Measurements from ENCODE around the gene OR5M11. TPM values are rescaled to one million over a fixed set of nuclear protein-coding genes. Genes with fewer than 3 reads are reported as not detected.
A peak's percentile ranks its signal among the peaks of the same experiment; 100 is the strongest.
"Not testable (repeated sequence)": the region's sequence is repeated elsewhere in the genome, so short reads cannot be mapped to it uniquely, and the experiment has no call there.

The OR5M11 gene
- polyA plus RNA-seq (2012; ENCODE audit: missing spikeins): not detected

DNA sequence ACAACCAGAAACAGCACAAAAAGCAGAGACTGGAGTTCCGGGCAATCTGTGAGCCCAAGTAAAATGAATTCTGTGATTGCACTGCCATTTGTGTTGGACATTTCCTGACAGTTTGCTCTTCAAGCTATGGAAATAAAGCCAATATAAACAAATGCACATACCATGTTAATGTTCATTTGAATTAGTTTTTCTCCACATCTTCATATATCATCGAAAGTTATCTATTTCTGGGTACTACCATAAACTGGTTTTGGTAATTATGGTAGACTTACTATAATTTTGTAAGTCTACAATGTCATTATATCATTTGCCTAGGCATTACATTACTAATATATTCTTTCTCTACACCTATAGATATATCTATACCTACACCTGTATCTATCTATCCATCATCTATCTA is at the start of gene OR5M11:
Gene OR5M11 (minus strand): TSS at position 101 of the 400 bp plus-strand sequence. CDS start 0 bp downstream, at position 101.
- DNase-seq (ENCODE audit: insufficient read length) (no peak), FAIRE-seq (no peak)
- TF ChIP-seq TAF1 (IDR thresholded peaks at IDR 0.05; ENCODE audit: borderline replicate concordance, low read depth, low read length) (no peak), POLR2AphosphoS5 (IDR thresholded peaks at IDR 0.05; ENCODE audit: low read depth, low read length) (no peak), POLR2A (IDR thresholded peaks at IDR 0.05; ENCODE audit: low read depth, low read length) (no peak)

DNA sequence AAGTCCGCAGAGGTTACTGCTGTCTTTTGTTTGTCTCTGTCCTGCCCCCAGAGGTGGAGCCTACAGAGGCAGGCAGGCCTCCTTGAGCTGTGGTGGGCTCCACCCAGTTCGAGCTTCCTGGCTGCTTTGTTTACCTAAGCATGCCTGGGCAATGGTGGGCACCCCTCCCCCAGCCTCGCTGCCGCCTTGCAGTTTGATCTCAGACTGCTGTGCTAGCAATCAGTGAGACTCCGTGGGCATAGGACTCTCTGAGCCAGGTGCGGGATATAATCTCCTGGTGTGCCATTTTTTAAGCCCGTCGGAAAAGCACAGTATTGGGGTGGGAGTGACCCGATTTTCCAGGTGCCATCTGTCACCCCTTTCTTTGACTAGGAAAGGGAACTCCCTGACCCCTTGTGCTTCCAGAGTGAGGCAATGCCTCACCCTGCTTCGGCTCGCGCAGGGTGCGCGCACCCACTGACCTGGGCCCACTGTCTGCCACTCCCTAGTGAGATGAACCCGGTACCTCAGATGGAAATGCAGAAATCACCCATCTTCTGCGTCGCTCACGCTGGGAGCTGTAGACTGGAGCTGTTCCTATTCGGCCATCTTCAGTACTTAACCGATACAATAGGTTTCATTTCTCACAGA is 49.1 kb upstream of the OR5M11 start:
- FAIRE-seq; DNase-seq (ENCODE audit: insufficient read length): not testable (repeated sequence)

DNA sequence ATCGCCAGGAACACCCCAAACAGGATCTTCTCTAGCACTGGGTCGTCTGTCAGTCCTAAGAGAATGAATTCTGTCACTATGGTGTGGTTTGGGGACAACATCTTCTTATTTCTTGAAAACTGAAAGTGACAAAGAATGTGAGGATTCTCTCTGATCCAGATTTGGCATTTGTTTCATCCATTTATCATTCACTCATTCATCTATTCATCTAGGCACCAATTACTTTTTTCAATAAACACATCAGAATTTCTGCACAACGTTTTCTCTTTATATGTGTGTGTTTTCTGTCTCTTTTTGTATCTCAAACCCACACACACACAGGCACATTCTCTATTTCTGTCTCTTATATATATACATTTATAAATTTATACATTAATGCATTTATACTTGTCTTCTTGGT is 34.6 kb upstream of the OR5M11 start, which contains the start of gene OR5M10:
Gene OR5M10 (minus strand): TSS at position 101 of the 400 bp plus-strand sequence. CDS start 0 bp downstream, at position 101.
- FAIRE-seq (no peak), DNase-seq (ENCODE audit: insufficient read length) (no peak)
- TF ChIP-seq POLR2A (IDR thresholded peaks at IDR 0.05; ENCODE audit: low read depth, low read length) (no peak), POLR2AphosphoS5 (IDR thresholded peaks at IDR 0.05; ENCODE audit: low read depth, low read length) (no peak), TAF1 (IDR thresholded peaks at IDR 0.05; ENCODE audit: borderline replicate concordance, low read depth, low read length) (no peak)

DNA sequence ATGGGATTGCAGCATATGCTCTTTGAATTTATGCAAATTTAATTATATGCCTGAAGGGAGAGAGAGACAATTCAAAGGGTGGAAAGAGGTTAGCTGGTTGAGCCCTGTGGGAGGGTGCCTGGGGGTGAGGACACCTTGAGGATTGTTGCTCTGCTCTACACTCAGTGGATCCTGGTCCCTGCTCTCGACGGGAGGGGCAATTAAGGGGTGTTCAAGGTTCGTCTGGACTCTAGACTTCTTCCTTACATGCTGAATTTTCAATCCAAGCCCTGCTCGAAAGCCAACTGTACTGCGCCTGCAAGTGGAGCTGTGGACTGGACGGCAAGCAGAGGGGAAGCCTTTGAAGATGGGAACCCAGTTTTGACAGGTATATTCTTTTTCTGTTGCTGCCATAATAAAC is 15.5 kb upstream of the OR5M11 start:
- DNase-seq (ENCODE audit: insufficient read length) (no peak), FAIRE-seq (no peak)
- TF ChIP-seq TAF1 (IDR thresholded peaks at IDR 0.05; ENCODE audit: borderline replicate concordance, low read depth, low read length) (no peak), POLR2A (IDR thresholded peaks at IDR 0.05; ENCODE audit: low read depth, low read length) (no peak), POLR2AphosphoS5 (IDR thresholded peaks at IDR 0.05; ENCODE audit: low read depth, low read length) (no peak)

DNA sequence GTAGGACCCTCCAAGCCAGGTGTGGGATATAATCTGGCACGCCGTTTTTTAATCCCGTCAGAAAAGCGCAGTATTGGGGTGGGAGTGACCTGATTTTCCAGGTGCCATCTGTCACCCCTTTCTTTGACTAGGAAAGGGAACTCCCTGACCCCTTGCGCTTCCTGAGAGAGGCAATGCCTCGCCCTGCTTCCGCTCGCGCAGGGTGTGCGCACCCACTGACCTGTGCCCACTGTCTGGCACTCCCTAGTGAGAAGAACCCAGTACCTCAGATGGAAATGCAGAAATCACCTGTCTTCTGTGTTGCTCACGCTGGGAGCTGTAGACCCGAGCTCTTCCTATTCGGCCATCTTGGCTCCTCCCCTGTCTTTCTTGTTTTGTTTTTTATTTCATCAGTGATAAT is 11.6 kb upstream of the OR5M11 start:
- DNase-seq (ENCODE audit: insufficient read length); FAIRE-seq: not testable (repeated sequence)

DNA sequence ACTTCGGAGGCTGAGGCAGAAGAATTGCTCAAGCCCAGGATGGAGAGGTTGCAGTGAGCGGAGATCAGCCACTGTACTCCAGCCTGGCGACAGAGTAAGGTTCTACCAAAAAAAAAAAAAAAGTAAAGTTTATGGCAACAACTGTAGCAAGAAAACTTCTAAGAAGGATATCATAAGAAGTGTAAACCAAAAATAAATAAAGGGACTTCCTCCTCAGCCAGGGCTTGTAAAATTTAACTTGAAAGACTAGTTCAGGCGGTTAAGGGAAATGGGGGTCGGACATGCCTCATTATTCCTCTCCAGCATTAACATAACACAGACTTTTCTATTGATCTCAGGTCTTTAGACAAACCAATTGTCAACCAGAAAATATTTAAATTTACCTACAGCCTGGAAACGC is 2.5 kb upstream of the OR5M11 start:
- no peak for FAIRE-seq
- no peak for TF ChIP-seq POLR2A (IDR thresholded peaks at IDR 0.05; ENCODE audit: low read depth, low read length)
- TF ChIP-seq TAF1 (IDR thresholded peaks at IDR 0.05; ENCODE audit: borderline replicate concordance, low read depth, low read length): no peak
- TF ChIP-seq POLR2AphosphoS5 (IDR thresholded peaks at IDR 0.05; ENCODE audit: low read depth, low read length): no peak

DNA sequence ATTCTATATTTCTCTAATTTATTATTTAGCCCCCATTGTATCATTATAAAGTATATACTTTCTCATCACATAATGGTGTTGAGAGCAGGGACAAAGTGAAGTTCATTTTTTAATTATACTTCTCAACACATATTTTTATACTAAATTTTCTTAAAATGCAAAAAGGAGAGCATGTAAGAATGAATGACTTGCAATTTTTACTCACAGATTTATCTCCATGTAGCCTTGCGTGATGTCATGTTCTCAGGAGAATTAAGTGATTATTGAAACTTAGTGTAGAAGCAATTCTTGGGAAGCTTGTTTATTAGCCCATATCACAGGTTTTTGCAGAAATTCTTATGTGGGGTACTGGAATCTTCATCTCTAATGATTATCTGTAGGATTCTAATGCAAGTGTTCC is 682 bp upstream of the OR5M11 start:
- no peak for FAIRE-seq
- TF ChIP-seq TAF1 (IDR thresholded peaks at IDR 0.05; ENCODE audit: borderline replicate concordance, low read depth, low read length): no peak
- no peak for TF ChIP-seq POLR2A (IDR thresholded peaks at IDR 0.05; ENCODE audit: low read depth, low read length)
- DNase-seq (ENCODE audit: insufficient read length): no peak

More for the DNA sequence above, 2.5 kb upstream of the OR5M11 start:
- DNase-seq (ENCODE audit: insufficient read length): no peak

DNA sequence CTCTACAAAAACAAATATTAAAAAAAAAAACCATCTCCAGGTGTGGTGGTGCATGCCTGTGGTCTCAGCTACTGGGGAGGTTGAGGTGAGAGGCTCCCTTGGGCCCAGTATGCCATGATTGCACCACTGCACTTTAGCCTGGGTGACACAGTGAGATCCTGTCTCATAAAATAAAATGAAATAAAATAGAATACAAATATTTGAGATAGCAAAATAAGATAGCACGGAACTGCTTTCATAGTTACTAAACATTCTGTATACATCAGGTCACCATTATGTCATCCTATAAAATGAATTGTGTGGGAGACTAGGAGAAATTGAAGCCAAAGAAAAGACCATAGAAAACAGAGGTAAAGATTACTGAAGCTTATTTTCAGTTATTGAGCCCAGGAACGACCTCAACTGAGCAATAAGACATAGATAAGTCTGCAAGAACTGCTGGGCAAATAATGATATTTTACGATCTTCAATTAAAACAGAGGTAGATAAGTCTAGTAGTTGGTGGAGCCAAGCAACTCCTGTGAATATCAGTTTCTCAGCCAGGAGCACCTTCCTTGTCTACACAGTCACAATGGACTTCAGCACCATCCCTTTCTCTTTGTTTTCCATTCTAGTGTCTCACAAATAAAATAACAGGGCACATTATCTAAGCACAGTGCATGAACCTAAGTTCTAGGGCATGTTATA is 9.9 kb downstream of the OR5M11 start:
- no peak for DNase-seq (ENCODE audit: insufficient read length)
- no peak for TF ChIP-seq POLR2AphosphoS5 (IDR thresholded peaks at IDR 0.05; ENCODE audit: low read depth, low read length)
- TF ChIP-seq TAF1 (IDR thresholded peaks at IDR 0.05; ENCODE audit: borderline replicate concordance, low read depth, low read length): no peak

DNA sequence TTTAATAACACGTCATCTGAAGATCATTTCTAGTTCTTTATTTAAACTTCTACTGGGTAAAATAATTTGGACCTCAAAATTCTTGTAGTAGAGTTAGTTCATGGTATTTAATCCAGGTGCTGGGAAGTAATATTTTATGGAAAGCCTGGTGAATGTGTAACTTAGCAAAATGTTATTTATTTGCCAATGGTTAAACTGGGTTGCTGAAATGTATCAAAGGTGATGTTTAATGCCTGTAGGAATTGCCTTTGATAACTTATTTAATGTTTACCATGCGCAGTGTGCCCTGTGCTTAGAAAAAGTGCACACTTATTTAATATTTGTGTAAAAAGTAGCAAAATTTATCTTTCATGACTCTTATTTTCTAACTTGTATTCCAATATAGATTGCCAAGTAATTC is 11.2 kb downstream of the OR5M11 start:
- DNase-seq (ENCODE audit: insufficient read length): no peak
- FAIRE-seq: no peak
- TF ChIP-seq POLR2A (IDR thresholded peaks at IDR 0.05; ENCODE audit: low read depth, low read length) (no peak), TAF1 (IDR thresholded peaks at IDR 0.05; ENCODE audit: borderline replicate concordance, low read depth, low read length) (no peak), POLR2AphosphoS5 (IDR thresholded peaks at IDR 0.05; ENCODE audit: low read depth, low read length) (no peak)

More for the DNA sequence above, 9.9 kb downstream of the OR5M11 start:
- no peak for FAIRE-seq

DNA sequence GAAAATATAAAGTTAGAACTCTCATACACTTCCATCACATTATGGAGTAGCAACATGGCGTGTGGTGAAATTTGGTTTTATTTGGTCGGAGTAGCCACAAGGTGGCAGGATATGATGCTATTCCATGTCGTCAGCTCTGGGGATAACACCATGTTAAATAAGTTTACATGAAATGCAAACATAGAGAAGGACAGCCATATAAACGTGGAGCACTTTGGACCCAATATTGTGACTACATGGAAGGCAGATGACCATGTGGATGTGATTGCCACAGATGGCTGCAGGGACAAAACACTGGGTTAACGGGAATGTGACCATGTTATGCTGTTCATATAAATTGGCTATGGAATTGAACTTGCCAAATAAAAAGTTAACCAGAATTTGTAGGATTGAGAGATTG is 21.0 kb downstream of the OR5M11 start:
- FAIRE-seq (peak; percentile 51), DNase-seq (ENCODE audit: insufficient read length) (no peak)
- TF ChIP-seq POLR2A (IDR thresholded peaks at IDR 0.05; ENCODE audit: low read depth, low read length): no peak
- TF ChIP-seq POLR2AphosphoS5 (IDR thresholded peaks at IDR 0.05; ENCODE audit: low read depth, low read length): no peak
- no peak for TF ChIP-seq TAF1 (IDR thresholded peaks at IDR 0.05; ENCODE audit: borderline replicate concordance, low read depth, low read length)

DNA sequence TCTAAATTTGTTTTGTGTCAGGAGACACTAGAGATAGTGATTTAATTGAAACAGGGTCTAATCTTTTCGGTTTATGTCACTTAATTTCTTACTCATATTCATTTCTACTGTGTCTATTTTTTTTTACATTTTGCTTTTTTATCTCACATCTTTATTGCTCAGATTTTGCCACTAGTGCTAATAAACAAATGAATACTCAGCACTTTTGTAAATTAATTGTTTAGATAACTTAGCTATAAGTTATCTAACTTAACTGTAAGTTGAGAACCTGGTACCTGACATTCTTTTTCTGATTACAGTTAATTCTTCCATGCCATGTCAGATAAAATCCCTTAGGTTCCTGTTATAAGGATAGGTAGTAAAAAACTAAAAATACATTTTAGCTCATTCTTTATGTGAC is 29.8 kb downstream of the OR5M11 start:
- FAIRE-seq (no peak), DNase-seq (ENCODE audit: insufficient read length) (no peak)
- TF ChIP-seq POLR2A (IDR thresholded peaks at IDR 0.05; ENCODE audit: low read depth, low read length) (no peak), TAF1 (IDR thresholded peaks at IDR 0.05; ENCODE audit: borderline replicate concordance, low read depth, low read length) (no peak), POLR2AphosphoS5 (IDR thresholded peaks at IDR 0.05; ENCODE audit: low read depth, low read length) (no peak)

DNA sequence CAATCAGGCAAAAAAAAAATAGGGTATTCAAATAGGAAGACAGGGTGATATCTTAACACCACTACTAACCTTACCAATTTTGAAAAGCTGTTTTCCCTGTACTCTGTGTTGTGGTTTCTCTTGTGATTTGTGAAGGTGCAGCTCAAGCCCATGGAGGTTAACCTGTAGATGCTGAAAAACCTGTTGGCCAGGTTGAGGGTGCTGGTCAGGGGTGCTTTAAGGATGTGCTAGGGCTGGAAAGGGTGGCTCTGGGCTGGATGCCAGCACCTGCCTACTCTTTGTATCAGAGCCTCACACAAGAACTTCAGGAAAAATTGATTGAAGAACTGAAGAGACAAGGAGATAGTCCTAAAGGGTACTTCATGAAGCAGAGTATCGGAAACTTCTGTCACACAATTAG is 33.6 kb downstream of the OR5M11 start:
- no peak for TF ChIP-seq TAF1 (IDR thresholded peaks at IDR 0.05; ENCODE audit: borderline replicate concordance, low read depth, low read length)
- TF ChIP-seq POLR2AphosphoS5 (IDR thresholded peaks at IDR 0.05; ENCODE audit: low read depth, low read length): no peak
- TF ChIP-seq POLR2A (IDR thresholded peaks at IDR 0.05; ENCODE audit: low read depth, low read length): no peak
- FAIRE-seq: no peak
- DNase-seq (ENCODE audit: insufficient read length): no peak

Data from GM12892 (cell line).